NCI-H2029 (cell line): Measurements from ENCODE around the gene DAGLA.
A peak's percentile ranks its signal among the peaks of the same experiment; 100 is the strongest.

Experiments used
- DNase-seq: peaks from one replicate; lab custom pipeline; 2025; lab: John Stamatoyannopoulos, UW

The DAGLA gene

GRCh38 chr11:61765550-61766253, 85.5 kb downstream of the DAGLA start:
- no peak for DNase-seq

GRCh38 chr11:61766353-61766841, 86.2 kb downstream of the DAGLA start:
- DNase-seq = no peak

- no peak for DNase-seq
Observed at GRCh38 chr11:61768376-61769076, 88.3 kb downstream of the DAGLA start.

GRCh38 chr11:61769169-61769920, 89.2 kb downstream of the DAGLA start:
- DNase-seq = no peak

GRCh38 chr11:61769946-61770683, 89.9 kb downstream of the DAGLA start:
- DNase-seq = no peak

- DNase-seq = no peak
Observed at GRCh38 chr11:61771195-61771894, 91.2 kb downstream of the DAGLA start.

GRCh38 chr11:61771985-61772455, 91.8 kb downstream of the DAGLA start:
- no peak for DNase-seq

- no peak for DNase-seq
Observed at GRCh38 chr11:61773356-61773755, 93.2 kb downstream of the DAGLA start.

GRCh38 chr11:61773809-61774208, 93.6 kb downstream of the DAGLA start:
- no peak for DNase-seq

GRCh38 chr11:61774411-61774810, 94.2 kb downstream of the DAGLA start:
- no peak for DNase-seq

- DNase-seq = no peak
Observed at GRCh38 chr11:61775106-61775505, 94.9 kb downstream of the DAGLA start.

- DNase-seq = no peak
Observed at GRCh38 chr11:61775606-61776554, 95.7 kb downstream of the DAGLA start.

GRCh38 chr11:61776561-61777075, 96.4 kb downstream of the DAGLA start:
- DNase-seq = peak; percentile 18

- DNase-seq = no peak
Observed at GRCh38 chr11:61777234-61778090, 97.3 kb downstream of the DAGLA start.

GRCh38 chr11:61778357-61778886, 98.2 kb downstream of the DAGLA start:
- DNase-seq = no peak

GRCh38 chr11:61778920-61779650, 98.9 kb downstream of the DAGLA start:
- DNase-seq = no peak

- DNase-seq = no peak
Observed at GRCh38 chr11:61779666-61780525, 99.7 kb downstream of the DAGLA start.
